Caki2 (cell line): Measurements from ENCODE around the gene QSOX2. TPM values are rescaled to one million over a fixed set of nuclear protein-coding genes. Genes with fewer than 3 reads are reported as not detected.

Source experiments
- DNase-seq: peaks from one replicate; pipeline ENCODE4 v3.0.0-alpha.2; 2015; ENCODE audit warnings: low read depth
- in situ Hi-C: cut with HindIII; loops from 2 replicates; pipeline ENCODE4 v1.10.0; 2016; ENCODE audit warnings: low sequenced_read_pairs, low pct_unique_long_range_greater_than_20kb, mixed read lengths
- total RNA-seq: library from RNA; depleted of rRNA; stranded (reverse); fragments of >200 nt; shearing (Covaris generic); gene quantifications from 2 replicates; pipeline ENCODE4 v1.2.3, GENCODE V29; 2014; ENCODE audit warnings: low replicate concordance

The QSOX2 gene
- total RNA-seq, 1 experiment from 2014 or later, result 16.4 TPM

DNA sequence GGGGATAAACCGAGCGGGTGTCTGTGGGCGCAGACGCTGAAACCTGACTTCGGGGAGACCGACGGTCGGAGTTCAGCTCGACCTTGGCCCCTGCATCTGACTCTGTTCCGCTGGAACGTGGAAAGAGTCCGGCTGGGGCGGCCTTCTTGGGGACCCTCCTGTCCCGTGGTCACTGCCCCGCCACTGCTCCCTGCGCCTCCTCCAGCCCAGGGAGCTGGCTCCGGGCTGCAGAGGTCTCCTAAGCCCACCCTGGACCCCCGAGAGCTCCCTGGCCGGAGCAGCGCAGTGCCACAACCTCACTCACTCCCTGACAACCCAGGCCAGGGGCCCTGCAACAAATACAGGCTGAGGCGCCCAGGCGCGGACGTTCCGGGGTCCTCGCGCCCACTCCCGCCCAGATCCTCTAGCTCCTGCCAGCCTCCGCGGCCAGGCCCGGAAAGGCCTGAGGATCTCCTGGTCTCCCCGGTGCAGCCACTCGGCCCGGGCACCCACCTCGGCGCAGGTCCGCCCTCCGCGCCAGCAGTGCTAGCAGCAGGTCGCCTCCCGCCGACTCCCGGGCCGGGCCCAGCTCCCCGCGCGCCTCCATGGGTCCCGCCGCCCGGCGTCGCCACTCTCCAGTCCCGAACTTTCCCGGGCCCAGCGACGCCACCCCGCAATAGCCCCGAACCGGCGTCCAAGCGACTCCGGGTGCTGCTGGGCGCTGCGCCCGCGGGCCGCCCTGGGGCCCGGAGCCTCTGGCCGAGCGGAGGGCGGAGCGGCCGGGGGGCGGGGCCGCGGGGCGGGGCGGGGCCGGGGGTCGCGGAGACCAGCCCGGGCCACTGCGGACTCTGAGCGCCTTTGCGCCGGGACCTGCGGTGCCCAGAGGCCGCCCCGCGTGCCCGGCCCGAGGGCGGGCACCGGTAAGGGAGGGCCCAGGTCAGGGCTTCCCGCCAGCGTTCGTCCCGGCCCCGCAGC is 42.9 kb downstream of the QSOX2 start:
- in situ Hi-C loops, result no loop called here
- no peak for DNase-seq

DNA sequence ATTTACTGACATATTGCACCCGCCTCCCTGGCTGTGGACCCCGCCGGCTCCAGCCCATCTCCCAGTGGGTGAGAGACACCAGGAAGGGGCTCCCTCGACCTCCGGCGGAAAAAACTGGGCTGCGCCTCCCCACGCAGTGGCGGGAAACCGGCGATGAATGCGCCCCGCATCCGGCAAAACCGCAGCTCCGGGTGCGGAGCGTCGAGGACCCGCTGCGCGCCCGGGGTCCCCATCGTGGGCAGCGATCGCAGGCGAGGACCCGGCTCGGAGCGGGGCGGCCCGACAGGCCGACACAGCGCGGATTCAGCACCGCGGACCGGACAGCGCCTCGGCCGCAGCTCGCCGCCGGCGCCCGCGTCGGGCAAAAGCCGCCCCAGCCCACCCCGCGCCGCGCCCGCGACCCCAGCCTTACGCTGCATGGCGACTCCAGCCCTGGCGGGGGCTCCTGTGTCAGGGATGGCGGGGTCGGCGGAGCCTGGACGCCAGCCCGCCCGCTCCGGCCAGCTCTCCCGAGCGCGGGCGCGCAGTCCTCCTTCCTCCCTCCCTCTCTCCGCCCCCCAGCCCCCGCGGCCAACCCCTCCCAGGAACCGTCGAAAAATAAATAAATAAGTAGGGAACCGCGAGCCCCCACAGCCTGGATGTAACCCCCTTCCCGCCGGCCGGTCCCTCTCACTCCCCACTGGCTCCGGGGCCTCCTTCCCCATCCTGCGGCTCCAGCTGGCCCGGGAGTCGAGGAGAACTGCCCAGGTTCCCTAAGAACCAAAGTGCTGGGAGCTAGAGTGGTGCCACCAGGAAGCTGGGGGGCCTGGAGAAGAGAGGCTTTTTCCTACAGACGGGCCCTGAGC is 43.8 kb downstream of the QSOX2 start:
- in situ Hi-C loops, result no loop called here
- no peak for DNase-seq

DNA sequence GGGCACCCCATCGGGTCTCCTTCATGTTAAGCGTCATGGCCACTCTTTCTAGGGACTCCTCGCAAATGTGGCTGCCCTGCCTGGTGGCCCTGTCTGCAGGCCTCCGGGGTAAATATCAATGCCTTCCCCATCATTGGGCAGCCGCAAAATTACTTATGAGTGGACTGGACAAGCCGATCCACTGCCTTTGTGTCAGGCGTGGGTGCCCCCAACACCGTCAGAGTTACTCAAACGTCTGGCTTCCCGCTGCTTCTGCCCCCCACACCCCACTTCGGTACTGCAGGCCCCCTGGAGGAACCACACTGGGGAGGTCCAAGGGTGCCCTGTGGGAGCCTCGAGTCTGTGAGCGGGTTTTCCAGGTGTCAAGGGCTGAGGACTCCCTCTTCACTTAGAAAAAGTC is 44.4 kb downstream of the QSOX2 start:
- in situ Hi-C loops, result no loop called here
- DNase-seq, result no peak

DNA sequence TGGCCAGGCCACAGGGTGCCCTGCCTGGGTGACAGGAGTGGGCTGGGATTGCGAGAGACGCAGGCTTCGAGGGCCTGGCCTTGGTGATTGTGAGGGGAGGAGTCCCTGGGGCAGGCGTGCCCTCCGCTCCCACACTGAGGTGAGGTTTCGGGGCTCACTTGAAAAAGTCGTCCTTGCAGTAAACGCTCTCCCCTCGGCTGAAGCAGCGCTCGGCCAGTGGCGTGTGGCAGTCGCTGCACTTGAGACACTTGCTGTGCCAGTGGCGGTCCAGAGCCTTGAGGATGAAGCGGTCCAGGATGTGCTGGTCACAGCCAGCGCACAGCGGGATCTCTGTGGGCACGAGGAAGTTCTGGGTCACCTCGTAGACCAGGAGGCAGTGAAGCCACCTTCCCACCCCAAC is 45.2 kb downstream of the QSOX2 start:
- in situ Hi-C loops, result no loop called here
- no peak for DNase-seq

DNA sequence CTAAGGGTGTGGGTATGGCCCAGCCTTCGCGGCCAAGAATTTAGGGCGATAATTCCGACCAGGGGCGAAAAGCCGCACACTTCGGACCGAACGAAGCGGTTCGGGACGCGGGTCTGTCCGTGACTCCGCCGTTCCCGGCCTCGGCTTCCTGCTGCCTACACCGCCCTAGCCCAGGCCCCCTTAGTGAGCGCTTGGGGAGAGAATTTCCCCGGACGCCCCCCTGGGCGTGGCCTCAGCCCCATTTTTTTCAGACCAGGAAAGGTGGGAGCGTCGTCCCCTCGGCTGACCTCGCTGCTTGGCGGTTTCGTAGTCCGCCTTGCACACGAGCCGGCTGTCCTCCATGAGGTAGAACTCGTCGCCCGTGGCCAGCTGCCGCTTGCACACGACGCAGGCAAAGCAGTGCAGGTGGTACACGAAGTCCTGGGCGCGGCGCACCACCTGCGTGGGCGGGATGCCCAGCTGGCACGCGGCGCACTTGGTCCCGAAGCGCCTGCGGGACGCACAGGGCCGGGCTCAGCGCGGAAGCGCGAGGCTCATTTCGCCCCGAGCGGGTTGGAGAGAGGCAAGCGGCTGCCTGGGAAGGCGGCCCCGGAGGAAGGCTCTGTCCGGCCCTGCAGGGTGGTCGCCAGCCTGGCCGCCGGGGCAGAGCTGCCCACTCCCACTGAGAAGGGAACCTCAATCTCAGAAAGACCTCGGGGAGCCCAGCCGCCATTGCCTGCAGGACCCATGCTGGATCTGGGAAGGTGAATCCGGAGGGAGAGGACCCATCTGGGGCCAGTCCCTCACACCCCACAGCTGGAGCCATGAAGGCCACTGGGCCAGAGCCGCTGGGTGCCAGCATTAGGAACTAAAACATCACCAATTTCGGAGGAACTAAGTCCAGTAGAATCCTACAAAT is 46.0 kb downstream of the QSOX2 start:
- in situ Hi-C loops, result no loop called here
- DNase-seq, result no peak

DNA sequence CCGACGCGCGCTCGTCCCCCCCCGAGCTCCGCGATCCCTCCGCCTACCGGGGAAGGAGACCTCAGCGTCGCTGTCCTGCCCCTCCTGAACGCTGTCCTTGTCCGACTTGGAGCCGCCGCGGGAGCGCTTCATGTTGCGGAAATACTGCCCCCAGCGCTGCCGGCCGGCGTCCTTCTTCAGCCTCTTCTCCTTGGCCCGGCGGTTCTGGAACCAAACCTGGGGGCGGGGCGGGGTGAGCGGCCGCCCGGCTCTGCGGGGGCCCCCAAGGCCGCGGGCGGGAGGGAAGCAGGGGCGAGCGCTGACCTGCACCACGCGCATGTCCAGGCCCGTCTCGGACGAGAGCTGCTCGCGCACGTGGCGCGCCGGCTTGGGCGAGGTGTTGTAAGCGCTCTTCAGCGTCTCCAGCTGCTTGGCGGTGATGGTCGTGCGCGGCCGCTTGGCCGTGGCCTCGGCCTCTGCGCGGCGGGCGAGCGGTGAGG is 47.0 kb downstream of the QSOX2 start:
- DNase-seq, result no peak
- in situ Hi-C loops, result no loop called here

DNA sequence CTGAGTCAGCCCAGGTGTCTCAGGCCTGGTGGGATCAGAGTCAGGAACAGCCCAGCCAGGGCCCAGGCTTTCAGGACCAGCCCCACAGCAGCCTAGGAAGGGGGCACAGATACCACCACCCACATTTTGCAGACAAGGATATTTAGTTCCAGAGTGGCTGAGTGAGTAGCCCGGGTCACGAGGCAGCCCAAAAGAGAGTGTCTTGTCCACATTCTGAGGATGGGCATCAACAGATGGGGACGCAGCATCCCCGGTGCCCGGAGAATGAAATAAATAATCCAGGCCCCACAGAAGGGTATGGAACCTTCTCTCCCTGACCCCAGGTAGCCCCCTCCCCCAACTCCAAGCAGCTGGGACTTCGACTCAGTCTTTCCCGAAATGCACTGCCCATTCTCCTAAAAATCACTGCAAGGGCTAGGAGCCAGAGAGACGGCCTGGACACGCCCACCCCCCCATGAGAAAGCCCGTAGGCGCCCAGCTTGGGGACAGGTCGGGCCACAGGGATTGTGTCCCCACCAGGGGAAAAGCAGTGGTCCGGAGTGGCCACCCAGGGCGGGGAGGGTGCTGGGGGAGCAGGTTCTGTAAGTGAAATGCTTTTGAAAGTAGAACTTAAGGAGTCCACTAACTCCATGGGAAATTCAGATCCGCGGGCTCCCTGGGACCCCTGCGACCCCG is 47.5 kb downstream of the QSOX2 start:
- in situ Hi-C loops, result no loop called here
- no peak for DNase-seq

DNA sequence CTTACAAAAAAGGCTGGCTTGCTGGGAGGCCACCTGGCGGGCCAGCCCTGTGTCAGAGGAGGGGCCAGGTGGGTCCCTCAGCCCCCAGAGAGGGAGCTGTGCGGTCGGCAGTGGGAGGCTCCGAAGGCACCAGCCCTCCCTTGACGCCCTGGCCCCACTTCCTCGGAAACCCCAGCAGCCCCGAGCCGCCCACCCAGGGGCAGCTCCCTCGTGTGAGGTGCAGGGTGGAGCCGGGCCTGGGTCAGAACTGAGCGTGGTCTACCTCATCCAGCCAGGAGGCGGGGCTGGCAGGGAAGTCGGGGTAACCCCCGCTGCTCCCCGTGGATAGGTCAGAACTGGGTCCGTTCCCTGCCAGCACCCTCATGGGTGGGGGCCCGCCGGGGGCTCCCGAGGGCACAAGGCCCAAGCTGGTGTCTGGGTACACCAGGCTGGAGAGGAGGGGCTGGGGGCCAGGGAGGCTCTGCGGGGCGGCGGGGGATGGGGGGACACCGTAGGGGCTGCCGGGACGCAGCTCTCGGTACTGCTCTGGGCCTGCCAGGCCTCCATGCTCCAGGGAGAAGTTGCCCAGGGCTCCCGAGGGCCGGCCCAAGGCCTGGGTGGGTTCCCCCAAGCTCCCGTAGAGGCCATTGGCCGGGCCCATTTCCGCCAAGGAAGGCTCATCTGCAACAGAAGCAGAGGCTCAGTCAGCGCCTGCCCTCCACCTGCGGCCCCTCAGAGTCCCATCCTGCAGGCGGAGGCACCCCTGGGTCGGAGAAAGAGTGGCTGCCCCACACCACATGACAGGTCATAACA is 48.3 kb downstream of the QSOX2 start:
- in situ Hi-C loops, result no loop called here
- DNase-seq, result no peak

DNA sequence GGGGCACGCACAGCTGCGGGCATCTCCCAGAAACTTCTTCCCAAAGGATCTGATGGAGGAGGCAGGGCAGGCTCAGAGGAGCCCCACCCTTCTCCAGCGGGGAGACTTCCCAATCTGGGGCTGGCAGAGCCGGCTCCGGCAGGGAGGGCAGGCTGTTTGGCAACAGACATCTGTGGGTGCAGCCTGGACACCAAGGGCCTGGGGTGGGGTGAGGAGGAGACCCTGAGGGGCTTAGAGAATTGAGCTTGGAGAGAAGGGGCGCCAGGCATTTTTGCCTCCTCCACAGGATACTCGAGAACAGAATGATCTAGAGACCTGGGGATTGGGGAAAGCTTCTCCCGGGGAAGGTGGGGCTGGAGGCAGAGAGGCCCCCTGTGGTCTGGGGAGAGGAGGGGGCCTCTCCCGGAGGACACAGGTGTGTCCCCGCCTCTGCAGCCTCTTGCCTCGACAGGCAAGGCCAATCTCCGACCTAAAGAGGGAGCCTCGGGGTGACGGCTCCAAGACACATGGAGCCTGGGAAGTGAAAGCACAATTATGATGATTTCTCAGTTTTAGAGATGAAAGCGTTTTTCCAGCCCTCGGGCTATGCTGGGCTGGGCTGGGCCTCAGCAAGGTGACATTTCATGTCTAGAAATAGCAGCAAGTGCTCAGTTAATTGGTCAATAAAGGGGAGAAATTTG is 49.1 kb downstream of the QSOX2 start:
- in situ Hi-C loops, result no loop called here
- no peak for DNase-seq

DNA sequence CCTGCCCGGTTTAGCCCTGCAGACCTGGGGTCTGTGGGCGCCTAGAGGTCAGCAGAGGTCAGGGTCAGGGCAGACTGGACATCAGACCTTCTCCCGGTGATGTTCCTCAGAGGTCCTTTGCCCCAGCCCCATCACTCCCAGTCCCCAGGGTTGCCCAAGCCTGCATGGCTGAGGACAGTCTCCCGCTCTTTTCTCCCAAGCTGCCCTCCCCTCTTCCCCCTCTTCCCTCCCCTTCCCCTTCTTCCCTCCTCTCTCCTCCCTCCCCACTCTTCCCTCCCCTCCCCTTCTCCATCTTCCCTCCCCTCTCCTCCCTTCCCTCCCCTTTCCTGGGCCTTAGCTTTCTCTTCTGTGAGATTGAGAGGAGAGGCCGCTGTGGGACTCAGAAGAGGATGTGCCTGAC is 51.1 kb downstream of the QSOX2 start:
- DNase-seq, result no peak
- in situ Hi-C loops, result no loop called here

DNA sequence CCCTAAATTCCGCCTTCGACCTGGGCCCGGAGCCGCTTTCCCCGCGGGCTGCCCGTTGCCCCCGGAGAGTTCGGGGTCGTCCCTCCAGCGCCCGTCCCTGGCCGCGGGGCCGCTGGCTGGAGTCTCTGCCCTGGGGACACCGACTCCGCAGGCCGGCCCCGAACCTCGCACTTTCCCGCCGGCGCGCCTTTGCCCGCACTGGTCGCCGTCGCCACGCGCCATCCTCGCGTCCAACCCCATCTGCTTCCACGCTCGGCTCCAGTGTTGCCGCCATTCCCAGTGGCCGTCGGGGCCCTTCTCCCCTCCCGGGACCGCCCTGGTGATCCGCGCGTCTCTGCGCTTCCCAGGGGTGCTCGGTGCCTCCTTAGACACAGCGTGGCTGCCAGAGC is 51.7 kb downstream of the QSOX2 start:
- no peak for DNase-seq
- in situ Hi-C loops, result no loop called here

DNA sequence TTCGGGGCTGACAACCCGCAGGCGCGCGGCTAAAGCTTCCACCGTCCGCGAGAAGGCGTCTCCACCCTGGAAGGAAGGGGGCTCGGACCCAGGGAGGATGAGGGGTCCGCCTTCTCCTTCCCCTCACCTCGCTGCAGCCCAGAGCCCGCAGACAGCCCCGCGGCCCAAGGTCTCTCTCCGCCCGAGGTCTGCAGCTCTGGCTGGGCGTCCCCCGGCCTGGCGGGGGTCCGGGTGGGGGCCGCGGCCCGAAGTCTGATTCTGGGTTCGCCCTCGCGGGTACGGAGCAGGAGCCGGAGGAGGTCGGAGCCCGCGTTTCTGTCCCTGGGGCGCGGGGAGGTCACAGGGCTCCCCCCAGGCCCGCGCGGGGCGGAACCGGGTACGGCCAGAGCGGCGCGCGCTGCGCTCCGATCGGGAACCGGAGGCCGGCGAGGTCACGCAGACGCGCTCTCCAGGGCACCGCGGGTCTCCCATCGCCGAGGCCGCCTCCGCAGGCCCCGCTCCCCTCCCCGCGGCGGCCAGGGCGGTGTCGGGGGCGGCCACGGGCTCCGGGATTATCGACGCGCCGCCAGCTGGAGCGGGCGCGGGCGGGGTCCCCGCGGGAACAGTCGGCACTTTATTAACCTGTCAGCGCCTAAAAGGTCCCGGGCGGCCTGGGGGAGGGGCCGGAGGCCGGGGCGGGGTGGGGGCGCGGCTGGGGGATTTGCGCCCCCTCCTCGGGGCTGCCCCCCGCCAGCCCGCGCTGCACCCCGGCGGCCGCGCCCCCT is 52.3 kb downstream of the QSOX2 start:
- DNase-seq, result no peak
- in situ Hi-C loops, result no loop called here

DNA sequence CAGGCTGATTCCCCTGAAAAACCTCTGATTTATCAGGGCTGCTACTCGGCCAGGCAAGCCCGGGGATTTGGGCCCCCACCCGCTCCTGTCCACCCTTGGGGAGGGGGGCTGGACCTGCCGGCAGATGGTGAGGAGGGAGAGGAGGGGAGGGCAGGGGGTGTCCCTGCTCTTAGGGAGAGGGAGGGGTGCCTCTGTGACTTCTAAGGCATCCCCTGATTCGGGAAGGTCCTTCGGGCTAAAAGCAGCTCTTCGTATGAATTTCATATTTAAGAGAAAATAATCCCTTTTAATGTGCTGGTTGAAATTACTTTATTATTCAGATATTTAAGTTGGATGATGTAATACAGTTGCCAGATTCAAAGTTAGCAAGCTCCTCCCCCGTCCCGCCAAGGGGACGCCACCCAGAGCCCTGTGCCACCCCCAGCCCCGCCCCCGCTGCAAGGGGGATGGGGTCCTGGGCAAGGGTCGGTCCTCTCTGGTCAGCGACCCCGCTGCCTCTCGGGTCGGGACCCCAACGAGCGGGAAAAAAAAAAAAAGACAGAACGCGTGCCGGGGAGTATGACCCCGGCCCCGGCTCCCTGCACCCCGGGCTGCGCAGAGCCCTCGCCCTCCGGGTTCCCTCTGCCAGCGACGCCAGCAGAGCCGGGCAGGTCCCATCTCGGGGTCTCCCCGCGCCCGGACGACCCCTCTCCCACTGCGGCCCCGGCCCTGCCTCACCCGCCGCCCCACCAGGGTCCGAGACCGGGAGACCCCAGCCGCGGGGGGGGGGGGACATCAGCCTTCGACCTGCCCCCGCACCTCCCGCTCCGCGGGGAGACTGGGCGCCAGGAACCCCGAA is 53.1 kb downstream of the QSOX2 start:
- in situ Hi-C loops, result no loop called here

DNA sequence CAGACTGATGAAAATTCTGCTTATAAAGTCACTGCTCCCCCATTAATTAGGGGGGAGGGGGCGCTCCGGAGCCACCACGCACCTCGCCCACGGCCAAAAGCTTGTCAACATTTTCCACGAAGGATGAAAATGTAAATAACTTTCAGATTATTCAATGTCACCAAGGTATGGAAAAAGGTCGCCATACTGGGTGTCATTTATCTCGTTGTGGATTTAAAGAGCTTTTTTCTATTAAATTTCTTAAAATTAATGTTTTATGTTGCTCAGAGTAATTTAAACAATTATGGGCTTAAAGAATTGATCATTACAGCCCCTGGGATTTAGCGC is 53.7 kb downstream of the QSOX2 start:
- no peak for DNase-seq
- in situ Hi-C loops, result no loop called here

More for the DNA sequence above, 53.1 kb downstream of the QSOX2 start:
- DNase-seq, result no peak
